Mesendoderm (in vitro differentiated cells): ENCODE results near the gene SLC26A3.

ENCODE experiments used
- DNase-seq: peaks from one replicate; pipeline ENCODE4 v3.0.0; 2013
- H2AK5ac ChIP-seq: 2 replicates; pipeline ENCODE4 v1.6.1; 2013; ENCODE audit warnings: low read length, inconsistent platforms
- H2BK120ac ChIP-seq: 2 replicates; pipeline ENCODE4 v1.6.1; 2013; ENCODE audit warnings: low read depth, mild to moderate bottlenecking, low read length, moderate library complexity, mixed read lengths
- H2BK15ac ChIP-seq: replicated peaks from 2 replicates; pipeline ENCODE4 v1.6.1; 2013; ENCODE audit warnings: low read depth, mild to moderate bottlenecking, moderate library complexity
- H2BK5ac ChIP-seq: 2 replicates; pipeline ENCODE4 v1.6.1; 2013; ENCODE audit warnings: low read length, inconsistent platforms
- H3K18ac ChIP-seq: 2 replicates; pipeline ENCODE4 v1.6.1; 2013; ENCODE audit warnings: mild to moderate bottlenecking, low read length, mixed read lengths
- H3K23ac ChIP-seq: one replicate; pipeline ENCODE4 v1.6.1; 2013; ENCODE audit warnings: low read length
- H3K27ac ChIP-seq: 2 replicates; pipeline ENCODE4 v1.5.1; 2013; ENCODE audit warnings: low read depth, mild to moderate bottlenecking, inconsistent platforms, low read length, moderate library complexity
- H3K27me3 ChIP-seq: 2 replicates; pipeline ENCODE4 v1.6.1; 2013; ENCODE audit warnings: low read length, control low read depth, mild to moderate bottlenecking, inconsistent platforms; ENCODE audit not compliant: insufficient read depth, poor library complexity
- H3K36me3 ChIP-seq: 2 replicates; pipeline ENCODE4 v1.6.1; 2013; ENCODE audit warnings: low read length, inconsistent platforms; ENCODE audit not compliant: control insufficient read depth, insufficient read depth
- H3K4ac ChIP-seq: one replicate; pipeline ENCODE4 v1.6.1; 2013; ENCODE audit warnings: low read depth, mild to moderate bottlenecking, low read length, moderate library complexity
- H3K4me1 ChIP-seq: 2 replicates; pipeline ENCODE4 v1.6.1; 2013; ENCODE audit warnings: low read depth, low read length, inconsistent platforms; ENCODE audit not compliant: control insufficient read depth
- H3K4me2 ChIP-seq: 2 replicates; pipeline ENCODE4 v1.6.1; 2013; ENCODE audit warnings: low read length
- H3K4me3 ChIP-seq: 2 replicates; pipeline ENCODE4 v1.5.1; 2013; ENCODE audit warnings: mild to moderate bottlenecking, low read length
- H3K56ac ChIP-seq: one replicate; pipeline ENCODE4 v1.6.1; 2013; ENCODE audit warnings: low read length
- H3K79me1 ChIP-seq: 2 replicates; pipeline ENCODE4 v1.6.1; 2013; ENCODE audit warnings: low read length, inconsistent platforms
- H3K79me2 ChIP-seq: 2 replicates; pipeline ENCODE4 v1.6.1; 2013; ENCODE audit warnings: mild to moderate bottlenecking, low read length; ENCODE audit not compliant: control insufficient read depth, insufficient read depth
- H3K9ac ChIP-seq: 2 replicates; pipeline ENCODE4 v1.6.1; 2013; ENCODE audit warnings: low read length, inconsistent platforms
- H4K5ac ChIP-seq: one replicate; pipeline ENCODE4 v1.6.1; 2013; ENCODE audit warnings: low read length
- H4K8ac ChIP-seq: one replicate; pipeline ENCODE4 v1.6.1; 2013; ENCODE audit warnings: low read depth, mild to moderate bottlenecking, control low read depth, low read length, moderate library complexity
- WGBS: extraction: QIAGEN DNeasy Blood & Tissue Kit; methylation state at CpG from one replicate; pipeline ENCODE4 v1.1.7; 2013; ENCODE audit warnings: low lambda C conversion rate, missing lambda C conversion rate; ENCODE audit not compliant: insufficient coverage; ENCODE audit errors: extremely low coverage; 5-methylcytosine and 5-hydroxymethylcytosine counted together

SLC26A3 gene

GRCh38 chr7:107715531-107715930, 87.5 kb downstream of the SLC26A3 start:
- no peak overlapping the region for H2BK15ac ChIP-seq
- H2BK5ac ChIP-seq, result no peak overlapping the region
- H4K8ac ChIP-seq, result no peak overlapping the region
- H3K18ac ChIP-seq, result no peak overlapping the region
- DNase-seq, result no peak
- no peaks in the 10 kb centered on the region for H3K27me3 ChIP-seq
- H3K27ac ChIP-seq, result no peak overlapping the region
- no CpG with 5 or more reads among the region's 6 CpGs for WGBS
- H3K4me2 ChIP-seq, result no peak overlapping the region
- no peaks in the 10 kb centered on the region for H3K79me1 ChIP-seq
- no peak overlapping the region for H2BK120ac ChIP-seq
- H3K4me3 ChIP-seq, result no peak overlapping the region
- H3K4ac ChIP-seq, result no peak overlapping the region
- H3K56ac ChIP-seq, result no peak overlapping the region
- H3K36me3 ChIP-seq, result no peaks in the 10 kb centered on the region
- no peaks in the 10 kb centered on the region for H3K4me1 ChIP-seq
- H3K9ac ChIP-seq, result no peak overlapping the region
- H2AK5ac ChIP-seq, result no peak overlapping the region
- no peaks in the 10 kb centered on the region for H3K79me2 ChIP-seq
- no peak overlapping the region for H3K23ac ChIP-seq
- no peak overlapping the region for H4K5ac ChIP-seq
